BE2C (cell line): ENCODE results near the gene ZNF212.

Experiments
- DNase-seq: peaks from one replicate; pipeline ENCODE4 v3.0.0-alpha.2; 2020
- H3K27me3 ChIP-seq: fragments of 250-450 bp; sonication (Bioruptor Pico); 2 replicates; pipeline ENCODE4 v1.5.1; 2020; ENCODE audit warnings: mild to moderate bottlenecking
- H3K36me3 ChIP-seq: fragments of 250-450 bp; sonication (Bioruptor Pico); 2 replicates; pipeline ENCODE4 v1.5.1; 2020; ENCODE audit warnings: mild to moderate bottlenecking
- H3K4me1 ChIP-seq: fragments of 250-450 bp; sonication (Bioruptor Pico); 2 replicates; pipeline ENCODE4 v1.5.1; 2020
- H3K4me3 ChIP-seq: 2 replicates; pipeline ENCODE4 v1.5.1; 2011; ENCODE audit warnings: low read depth, low read length
- H3K9me3 ChIP-seq: fragments of 250-450 bp; sonication (Bioruptor Pico); 2 replicates; pipeline ENCODE4 v1.5.1; 2020
- TF ChIP-seq, protein P1 (sequence below): IDR thresholded peaks from 2 replicates; pipeline ENCODE4 v1.5.1; 2012; ENCODE audit warnings: mild to moderate bottlenecking, low read depth, low read length

The ZNF212 gene

GRCh38 chr7:149279111-149279743 is 39.8 kb downstream of the ZNF212 start:
- TF ChIP-seq, protein P1, sequence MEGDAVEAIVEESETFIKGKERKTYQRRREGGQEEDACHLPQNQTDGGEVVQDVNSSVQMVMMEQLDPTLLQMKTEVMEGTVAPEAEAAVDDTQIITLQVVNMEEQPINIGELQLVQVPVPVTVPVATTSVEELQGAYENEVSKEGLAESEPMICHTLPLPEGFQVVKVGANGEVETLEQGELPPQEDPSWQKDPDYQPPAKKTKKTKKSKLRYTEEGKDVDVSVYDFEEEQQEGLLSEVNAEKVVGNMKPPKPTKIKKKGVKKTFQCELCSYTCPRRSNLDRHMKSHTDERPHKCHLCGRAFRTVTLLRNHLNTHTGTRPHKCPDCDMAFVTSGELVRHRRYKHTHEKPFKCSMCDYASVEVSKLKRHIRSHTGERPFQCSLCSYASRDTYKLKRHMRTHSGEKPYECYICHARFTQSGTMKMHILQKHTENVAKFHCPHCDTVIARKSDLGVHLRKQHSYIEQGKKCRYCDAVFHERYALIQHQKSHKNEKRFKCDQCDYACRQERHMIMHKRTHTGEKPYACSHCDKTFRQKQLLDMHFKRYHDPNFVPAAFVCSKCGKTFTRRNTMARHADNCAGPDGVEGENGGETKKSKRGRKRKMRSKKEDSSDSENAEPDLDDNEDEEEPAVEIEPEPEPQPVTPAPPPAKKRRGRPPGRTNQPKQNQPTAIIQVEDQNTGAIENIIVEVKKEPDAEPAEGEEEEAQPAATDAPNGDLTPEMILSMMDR: no peak
- H3K9me3 ChIP-seq: no peaks in the 10 kb centered on the region
- no peaks in the 10 kb centered on the region for H3K27me3 ChIP-seq
- H3K36me3 ChIP-seq: 0 out of 2 replicates have a peak, but pooled peaks cover 12% of the 10 kb centered on the region
- H3K4me1 ChIP-seq: no peaks in the 10 kb centered on the region
- DNase-seq: no peak
- no peak overlapping the region for H3K4me3 ChIP-seq

DNA sequence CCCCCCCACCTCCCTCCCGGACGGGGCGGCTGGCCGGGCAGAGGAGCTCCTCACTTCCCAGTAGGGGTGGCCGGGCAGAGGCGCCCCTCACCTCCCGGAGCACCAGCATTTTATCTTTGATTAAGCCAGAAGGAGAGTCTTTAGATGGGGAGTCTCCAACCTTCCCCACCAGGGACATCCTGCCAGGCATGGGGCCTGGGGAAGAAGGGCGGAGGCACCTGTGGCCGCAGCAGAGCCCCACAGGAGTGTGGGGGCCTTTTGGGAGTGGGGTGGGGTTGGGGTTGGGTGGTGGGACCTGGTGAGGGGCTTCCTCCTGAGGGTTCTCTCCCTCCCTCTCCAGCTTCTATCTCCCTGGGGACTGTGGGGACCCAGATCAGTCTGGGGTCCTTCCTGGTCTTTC is 40.7 kb downstream of the ZNF212 start:
- Histone ChIP-seq H3K4me1 (no peaks in the 10 kb centered on the region), H3K27me3 (no peaks in the 10 kb centered on the region), H3K36me3 (0 out of 2 replicates have a peak, but pooled peaks cover 12% of the 10 kb centered on the region), H3K4me3 (no peak overlapping the region), H3K9me3 (no peaks in the 10 kb centered on the region)
- DNase-seq: no peak
- TF ChIP-seq, protein P1: no peak

- Histone ChIP-seq H3K9me3 (no peaks in the 10 kb centered on the region), H3K4me3 (no peak overlapping the region), H3K27me3 (no peaks in the 10 kb centered on the region), H3K4me1 (no peaks in the 10 kb centered on the region), H3K36me3 (0 out of 2 replicates have a peak, but pooled peaks cover 12% of the 10 kb centered on the region)
- TF ChIP-seq, protein P1: no peak
- no peak for DNase-seq
Observed at GRCh38 chr7:149280661-149281507, 41.4 kb downstream of the ZNF212 start.

GRCh38 chr7:149281508-149282330 is 42.3 kb downstream of the ZNF212 start:
- TF ChIP-seq, protein P1: no peak
- Histone ChIP-seq H3K4me1 (no peaks in the 10 kb centered on the region), H3K9me3 (no peaks in the 10 kb centered on the region), H3K27me3 (no peaks in the 10 kb centered on the region), H3K36me3 (0 out of 2 replicates have a peak, but pooled peaks cover 6% of the 10 kb centered on the region), H3K4me3 (no peak overlapping the region)
- no peak for DNase-seq

- TF ChIP-seq, protein P1: no peak
- Histone ChIP-seq H3K27me3 (no peaks in the 10 kb centered on the region), H3K36me3 (0 out of 2 replicates have a peak, but pooled peaks cover 3% of the 10 kb centered on the region), H3K4me3 (no peak overlapping the region), H3K4me1 (no peaks in the 10 kb centered on the region), H3K9me3 (no peaks in the 10 kb centered on the region)
- no peak for DNase-seq
Observed at GRCh38 chr7:149282331-149282655, 42.8 kb downstream of the ZNF212 start.
